Brain pericyte (primary cell): ENCODE data around the gene GLI2.

Experiments
- DNase-seq: peaks from one replicate; pipeline ENCODE4 v3.0.0-alpha.2; 2012; ENCODE audit warnings: low read depth, low spot score

GLI2 gene

DNA sequence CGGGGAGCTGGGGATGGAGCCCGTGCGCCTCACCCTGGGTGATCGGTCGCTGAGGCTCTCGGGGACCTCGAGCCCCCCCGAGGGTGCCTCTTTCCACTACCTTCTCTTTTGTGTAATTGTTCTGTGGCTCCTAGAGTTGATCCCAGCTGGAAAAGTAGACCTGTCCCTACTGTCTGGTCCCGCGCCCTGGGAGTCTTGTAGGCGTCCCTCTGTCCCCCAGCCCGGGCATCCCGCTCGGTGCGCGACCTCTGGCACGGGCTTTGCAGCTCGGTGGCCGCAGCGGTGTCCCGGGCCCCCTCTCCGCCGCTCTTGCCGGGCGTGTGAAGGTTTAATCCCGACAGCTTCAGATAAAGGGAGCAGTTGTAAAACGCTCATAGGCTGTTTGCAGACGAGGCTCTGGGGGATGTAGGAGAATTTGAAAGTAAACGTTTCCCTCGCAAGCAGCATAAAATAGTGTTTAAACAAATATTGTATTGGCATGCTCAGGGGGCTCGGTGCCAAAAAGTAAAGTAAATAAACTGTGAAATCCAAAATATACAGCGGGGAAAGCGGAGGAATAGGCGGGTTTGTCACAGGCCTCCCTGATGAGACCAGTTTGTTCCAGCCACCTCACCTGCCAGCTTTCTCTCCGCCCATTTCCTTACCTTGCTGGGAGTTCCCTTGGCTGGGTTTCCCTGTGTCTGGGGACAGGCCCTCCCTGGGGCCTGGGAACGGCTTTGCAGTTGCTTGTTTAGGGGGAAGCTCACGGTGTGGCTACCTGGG, 1.9 kb downstream of the GLI2 start:
- DNase-seq: no peak

DNA sequence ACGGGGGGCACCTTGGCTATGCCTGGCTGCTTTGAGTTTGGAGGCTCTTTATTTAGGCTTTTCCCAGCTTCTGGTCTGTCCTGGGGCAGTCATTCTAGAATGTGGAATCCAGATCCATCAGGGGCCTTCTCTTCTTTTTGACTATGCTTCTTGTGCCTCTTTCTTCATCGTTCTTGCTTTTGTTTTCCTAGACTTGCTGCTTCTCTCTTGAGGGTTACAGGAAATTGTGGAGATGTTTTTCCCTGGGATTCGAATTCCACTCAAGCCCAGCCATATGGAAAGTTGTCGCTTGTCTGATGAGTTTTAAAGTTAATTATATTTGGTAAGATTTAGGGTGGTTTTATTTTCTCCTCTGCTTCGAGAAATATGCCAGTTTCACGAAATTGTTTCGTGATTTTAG, 2.4 kb downstream of the GLI2 start:
- no peak for DNase-seq

DNA sequence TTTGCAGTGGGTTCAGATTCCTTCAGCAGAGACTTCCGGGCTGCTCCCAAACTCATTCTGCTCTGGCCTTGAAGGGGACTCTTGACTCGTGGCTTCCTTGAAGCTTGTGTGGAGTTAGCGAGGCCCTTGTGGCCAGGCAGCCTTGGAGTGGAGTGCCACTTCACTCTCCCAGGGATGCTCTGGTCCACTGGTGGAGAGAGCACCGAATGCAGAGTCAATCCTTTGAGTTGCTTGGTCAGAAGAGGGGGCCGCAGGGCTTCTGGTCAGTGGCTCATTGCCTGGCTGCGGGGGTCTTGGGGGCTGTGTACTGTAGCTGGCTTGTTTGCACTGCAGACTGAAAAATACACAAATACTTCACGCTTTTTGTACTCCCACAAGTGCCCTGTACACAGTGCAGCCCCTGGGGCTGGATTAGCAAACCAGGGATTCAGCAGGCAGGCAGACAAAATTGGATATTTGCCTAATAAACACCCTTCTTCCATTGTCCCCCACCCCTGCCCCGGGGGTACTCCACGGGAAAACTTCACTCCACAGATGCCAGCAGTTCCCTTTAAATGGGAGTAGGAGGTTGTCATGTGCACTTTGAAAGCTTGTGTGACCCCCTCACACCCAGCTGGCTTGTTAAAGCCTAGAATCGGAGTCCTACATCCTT, 3.2 kb downstream of the GLI2 start:
- DNase-seq: no peak

DNA sequence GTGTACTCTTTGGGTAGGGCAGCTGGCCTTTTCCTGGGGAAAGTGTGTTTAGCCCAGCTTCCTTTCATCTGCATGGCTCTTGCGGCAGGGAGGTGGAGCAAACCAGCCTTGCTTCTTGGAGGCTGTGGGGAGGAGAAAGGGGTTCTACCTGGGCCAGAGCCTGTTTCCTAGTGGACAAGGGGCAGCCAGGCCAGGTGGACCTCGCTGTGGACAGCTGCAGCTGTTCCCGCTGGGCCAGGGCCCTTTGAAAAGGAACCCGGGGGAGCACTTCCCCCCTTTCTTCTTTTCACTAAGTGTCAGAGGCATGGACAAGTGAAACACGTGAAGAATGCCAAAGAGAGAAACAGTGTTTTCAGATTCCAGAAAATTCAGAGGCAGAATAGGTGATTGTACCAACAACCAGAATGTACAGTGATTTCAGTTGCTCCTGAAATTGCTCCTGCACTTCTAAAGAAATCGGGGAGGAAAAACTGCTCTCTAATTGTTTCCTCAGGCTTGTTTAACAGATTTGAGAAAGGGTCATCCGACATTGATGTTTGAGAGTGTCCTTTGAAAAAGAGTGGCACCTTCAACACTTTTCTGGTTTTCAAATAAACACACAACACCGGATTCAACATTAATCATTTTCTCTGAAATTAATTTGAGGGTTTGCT, 3.9 kb downstream of the GLI2 start:
- no peak for DNase-seq

DNA sequence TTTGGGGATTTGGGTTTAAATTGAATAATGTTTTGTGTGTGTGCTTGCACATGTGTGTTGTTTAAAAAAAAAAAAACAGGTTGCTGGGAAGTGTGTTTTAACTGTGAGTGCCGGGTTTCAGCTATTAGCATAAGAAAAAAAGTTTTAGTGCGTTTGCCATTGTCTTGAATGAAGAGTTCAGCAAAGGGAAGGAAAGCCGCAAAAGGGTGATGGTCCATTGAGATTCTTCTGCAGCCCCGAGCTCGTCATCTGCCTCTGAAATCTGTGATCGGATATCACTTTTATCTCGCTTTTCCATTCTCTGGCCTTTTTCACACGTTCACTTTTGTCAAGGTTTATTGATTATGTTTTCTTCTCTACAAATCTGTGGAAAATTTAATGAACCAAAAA, 4.7 kb downstream of the GLI2 start:
- no peak for DNase-seq

DNA sequence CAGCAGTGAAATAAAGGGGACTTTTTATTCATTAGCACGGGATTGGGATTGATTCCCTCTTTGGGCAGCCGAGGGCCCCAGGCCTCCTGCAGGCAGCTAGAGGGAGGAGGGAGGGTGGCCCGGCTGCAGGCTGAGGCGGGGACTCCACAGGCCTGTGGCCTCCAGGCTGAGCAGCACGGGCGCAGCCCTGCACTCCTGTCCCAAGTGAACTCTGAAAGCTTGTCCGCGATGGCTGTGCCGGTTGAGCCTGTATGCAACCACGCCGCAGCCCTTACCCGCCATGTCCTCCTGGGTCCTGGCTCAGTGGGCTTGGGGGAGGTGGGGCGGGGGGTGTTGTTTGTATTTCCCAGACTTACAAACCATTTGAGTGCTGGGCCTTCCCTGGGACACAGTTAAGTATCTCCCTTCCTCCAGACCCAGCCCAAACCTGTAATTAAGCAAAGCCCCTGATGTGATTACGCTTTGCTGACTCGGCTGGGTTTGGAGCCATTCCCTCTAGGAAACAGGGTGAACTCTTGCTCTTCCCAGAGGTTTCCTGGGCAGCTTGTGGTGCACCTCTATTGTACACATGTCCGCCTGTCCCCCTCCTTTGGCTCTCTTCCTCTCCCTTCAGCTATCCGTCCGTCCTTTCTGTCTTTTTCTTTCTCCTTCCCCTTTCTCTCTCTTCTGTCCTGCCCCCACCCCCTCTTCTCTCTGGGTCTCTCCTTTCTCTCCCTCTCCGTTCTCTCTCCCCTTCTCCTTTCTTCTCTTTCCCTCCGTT, 5.3 kb downstream of the GLI2 start:
- DNase-seq: no peak

DNA sequence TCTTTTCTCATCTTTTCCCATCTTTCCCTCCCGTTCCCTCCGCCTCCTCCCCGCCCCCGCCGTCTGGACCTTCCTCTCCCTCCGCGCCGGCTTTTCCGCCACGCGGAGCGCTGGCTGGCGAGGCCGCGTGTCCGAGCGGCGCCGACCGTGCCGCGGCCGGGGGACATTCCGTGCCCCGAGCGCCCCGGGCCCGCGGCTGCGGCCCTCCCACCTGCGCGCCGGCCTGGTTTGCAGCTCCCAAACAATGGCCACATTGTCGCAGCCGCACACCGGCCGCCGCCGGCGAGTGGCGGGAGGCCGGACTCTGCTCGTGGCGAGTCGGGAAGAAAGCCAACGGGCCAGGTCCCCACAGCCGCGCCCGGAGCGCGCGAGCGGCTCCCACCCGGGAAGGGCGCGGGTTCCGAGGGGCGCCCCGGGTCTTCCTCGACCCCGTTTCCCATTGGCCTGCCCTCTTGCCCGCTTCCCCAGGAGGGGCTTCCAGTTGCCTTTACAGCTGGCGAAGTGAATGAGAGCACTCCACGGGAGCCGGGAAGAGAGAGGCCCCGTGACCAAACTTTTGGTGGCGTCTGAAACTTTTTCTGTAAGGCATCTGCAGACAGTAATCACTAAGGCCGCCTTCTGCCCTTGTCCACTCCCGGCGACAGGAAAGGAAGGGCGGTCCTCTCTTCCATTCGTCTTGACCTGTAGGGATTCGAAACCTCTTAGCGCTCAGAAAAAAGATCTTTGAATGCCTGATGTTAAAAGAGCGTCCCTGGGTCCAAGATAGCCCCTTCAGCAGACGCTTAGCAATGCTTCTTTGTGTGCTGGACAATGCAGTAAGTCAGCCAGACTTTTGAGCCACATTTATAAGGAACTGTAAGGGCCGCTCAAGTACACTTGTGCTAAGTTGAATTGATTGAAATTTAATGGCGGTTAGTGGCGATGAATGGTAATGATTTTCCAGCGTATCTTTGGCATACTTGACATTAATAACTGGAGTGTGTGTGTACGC, 6.2 kb downstream of the GLI2 start:
- DNase-seq: no peak

DNA sequence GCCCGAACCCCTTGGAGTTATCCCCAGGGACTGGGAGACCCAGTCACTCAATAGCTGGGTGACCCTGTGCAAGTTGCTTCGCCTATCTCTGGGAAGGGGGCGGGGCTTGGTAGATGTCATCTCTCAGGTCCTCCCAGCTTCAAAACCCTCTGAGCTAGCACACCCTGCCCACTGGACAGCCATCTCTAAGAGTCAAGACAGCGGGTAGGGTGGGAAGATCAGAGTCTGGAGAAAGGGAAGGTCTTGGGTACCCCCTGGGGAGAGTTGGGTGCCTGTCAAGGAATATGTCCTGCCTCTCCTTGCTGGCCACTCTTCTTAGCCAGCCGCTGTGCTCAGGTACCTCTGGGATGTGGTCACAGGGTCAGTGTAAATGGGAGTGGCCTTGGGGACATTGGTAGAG, 8.0 kb downstream of the GLI2 start:
- no peak for DNase-seq

- no peak for DNase-seq
These were observed 9.1 kb downstream of the GLI2 start for GRCh38 chr2:120744817-120745216.

- DNase-seq: no peak
These were observed 9.9 kb downstream of the GLI2 start for GRCh38 chr2:120745420-120746111.

- DNase-seq: no peak
These were observed 10.5 kb downstream of the GLI2 start for GRCh38 chr2:120746144-120746543.

DNA sequence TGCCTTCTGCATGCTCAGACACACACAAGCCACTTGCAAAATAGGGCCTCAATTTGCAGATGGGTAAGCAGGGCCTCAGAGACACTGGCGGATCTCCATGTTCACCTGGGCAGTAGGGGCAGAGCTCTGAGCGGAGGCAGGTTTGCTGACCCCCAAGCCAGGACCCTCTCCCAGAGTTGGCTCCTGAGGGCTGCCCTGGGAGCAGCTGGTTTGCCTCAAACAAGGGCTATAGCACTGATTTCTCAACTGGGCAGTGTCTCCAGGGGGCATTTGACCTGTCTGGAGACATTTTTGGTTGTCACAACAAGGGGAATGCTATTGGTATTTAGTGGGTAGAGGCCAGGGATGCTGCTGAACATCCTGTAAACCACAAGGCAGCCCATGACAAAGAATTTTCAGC, 11.6 kb downstream of the GLI2 start:
- no peak for DNase-seq

GRCh38 chr2:120747706-120748105, 12.0 kb downstream of the GLI2 start:
- DNase-seq: no peak

DNA sequence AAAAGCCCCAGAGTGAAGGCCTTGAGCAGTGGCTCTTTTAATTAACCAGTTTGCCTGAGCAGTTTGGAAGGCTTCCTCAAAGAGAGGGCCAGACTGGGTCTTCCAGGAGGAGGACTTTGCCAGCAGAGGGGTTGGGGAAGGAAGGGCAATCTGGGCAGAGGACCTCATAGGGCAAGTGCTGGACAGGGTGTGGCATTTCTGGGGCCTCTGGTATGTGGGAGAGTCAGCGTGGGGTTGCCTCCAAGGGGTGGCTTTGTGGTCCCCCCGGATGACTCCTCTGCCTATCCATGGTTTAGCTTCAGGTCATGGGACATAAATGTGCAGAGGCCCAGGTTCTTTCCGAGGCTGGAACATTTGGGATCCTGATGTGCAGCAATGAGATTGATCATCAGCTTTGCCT, 12.6 kb downstream of the GLI2 start:
- no peak for DNase-seq

GRCh38 chr2:120748741-120749140, 13.1 kb downstream of the GLI2 start:
- no peak for DNase-seq

DNA sequence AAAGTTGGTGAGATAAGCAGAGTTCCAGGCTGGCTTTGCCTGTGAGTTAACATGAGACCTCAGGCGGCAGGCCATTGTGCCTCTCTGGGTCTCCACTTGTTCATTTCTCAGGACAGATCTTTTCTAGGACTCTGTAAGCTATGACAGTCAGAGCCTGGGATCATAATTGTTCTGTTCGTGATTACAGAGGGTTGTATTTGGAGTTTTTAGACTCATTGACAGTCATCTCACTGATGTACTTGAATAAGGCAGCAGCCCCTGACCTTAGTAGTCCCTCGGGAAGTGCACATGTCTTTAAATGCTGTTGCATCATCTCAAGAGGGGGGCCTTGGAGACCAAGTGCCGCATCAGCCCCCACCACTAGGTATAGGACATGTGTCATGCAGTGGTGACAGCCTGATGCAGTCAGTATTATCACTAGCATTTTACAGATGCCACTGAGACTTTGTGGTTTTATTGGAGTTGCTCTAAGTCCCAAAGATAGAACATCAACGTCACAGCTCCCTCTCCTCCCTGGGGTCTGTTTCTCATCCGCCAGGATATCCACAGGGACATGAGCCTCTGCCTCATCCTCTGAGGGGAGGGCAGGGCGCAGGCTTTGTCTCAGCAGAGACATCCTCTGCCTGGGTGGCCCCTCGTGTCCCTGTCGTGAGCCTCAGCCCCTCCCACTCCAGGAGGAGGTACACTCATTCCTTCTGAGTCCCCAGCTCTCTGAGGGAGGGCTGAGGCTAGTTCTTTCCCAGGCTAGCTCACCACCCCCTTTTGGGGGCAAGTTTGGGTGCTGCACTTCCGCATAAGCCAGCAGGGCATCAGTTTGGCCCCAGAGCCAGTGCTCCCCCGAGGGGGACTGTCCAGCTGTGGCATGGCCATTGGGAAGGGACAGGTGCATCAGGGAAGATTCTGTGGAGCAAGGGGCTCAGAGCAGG, 14.1 kb downstream of the GLI2 start:
- DNase-seq: no peak

DNA sequence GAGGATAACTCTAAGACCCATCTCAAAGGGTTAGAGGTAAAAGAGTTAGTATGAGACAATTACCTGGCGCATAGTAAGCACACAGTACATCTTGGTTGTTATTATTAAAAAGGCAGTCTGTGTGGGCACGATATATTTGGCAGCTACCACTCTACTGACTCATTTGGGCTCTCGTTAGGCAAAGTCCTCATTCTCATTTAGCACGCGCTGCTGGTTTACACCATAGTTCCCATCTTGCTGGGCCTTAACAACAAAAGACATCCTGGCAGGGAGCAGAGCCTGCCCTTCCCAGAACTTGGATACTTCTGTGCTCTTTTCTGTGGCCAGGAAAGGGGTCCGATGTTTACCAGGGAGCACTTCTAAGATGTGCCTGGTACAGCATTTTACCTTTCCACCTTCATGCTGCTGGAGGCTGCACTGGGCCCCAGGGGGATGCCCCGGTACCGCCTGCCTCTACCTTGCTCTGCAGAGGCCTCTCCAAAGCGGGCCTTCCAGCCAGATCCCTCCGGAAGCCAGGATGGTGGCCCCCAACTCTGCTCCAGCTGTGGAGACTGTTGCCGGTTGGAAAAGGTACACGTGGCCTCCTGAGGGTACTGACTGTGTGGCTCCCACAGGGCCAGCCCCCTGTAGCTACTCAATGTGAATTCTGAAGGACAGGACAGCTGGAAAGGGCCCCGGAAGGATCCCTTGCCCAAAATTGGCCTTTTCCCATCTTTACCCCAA, 15.0 kb downstream of the GLI2 start:
- no peak for DNase-seq

- DNase-seq: no peak
These were observed 15.9 kb downstream of the GLI2 start for GRCh38 chr2:120751553-120751952.
